Bronchial epithelial cell (primary cell): Measurements from ENCODE around the gene KLF15. TPM values are rescaled to one million over a fixed set of nuclear protein-coding genes. Genes with fewer than 3 reads are reported as not detected.

Experiments
- DNase-seq: peaks from one replicate; pipeline ENCODE4 v3.0.0-alpha.2; 2010; ENCODE audit warnings: low read depth
- FAIRE-seq: peaks from 2 replicates; lab custom pipeline; 2011; peaks lifted over from hg19 to GRCh38; lab: Jason Lieb, UNC
- H3K27me3 ChIP-seq: 2 replicates; pipeline ENCODE4 v1.5.1; 2011; ENCODE audit warnings: low read length; ENCODE audit not compliant: control insufficient read depth, insufficient read depth
- H3K36me3 ChIP-seq: 2 replicates; pipeline ENCODE4 v1.5.1; 2011; ENCODE audit warnings: low read length; ENCODE audit not compliant: control insufficient read depth, insufficient read depth
- H3K4me3 ChIP-seq: 2 replicates; pipeline ENCODE4 v1.5.1; 2011; ENCODE audit warnings: mild to moderate bottlenecking, low read depth, low read length, control low read depth
- total RNA-seq: library from RNA; depleted of rRNA; stranded (reverse); fragments of >200 nt; gene quantifications from 2 replicates; pipeline ENCODE4 v1.2.1, GENCODE V29; 2014
- TF ChIP-seq, protein P1 (sequence below): IDR thresholded peaks from 2 replicates; pipeline ENCODE4 v1.5.1; 2011; ENCODE audit warnings: mild to moderate bottlenecking, moderate library complexity, low read length, control low read depth, inconsistent platforms; ENCODE audit not compliant: insufficient read depth, severe bottlenecking

The KLF15 gene
- total RNA-seq, 1 donor from 2014 or later: 3.4 TPM

- DNase-seq (no peak), FAIRE-seq (no peak)
- no peaks in the 10 kb centered on the region for H3K36me3 ChIP-seq
- TF ChIP-seq, protein P1, sequence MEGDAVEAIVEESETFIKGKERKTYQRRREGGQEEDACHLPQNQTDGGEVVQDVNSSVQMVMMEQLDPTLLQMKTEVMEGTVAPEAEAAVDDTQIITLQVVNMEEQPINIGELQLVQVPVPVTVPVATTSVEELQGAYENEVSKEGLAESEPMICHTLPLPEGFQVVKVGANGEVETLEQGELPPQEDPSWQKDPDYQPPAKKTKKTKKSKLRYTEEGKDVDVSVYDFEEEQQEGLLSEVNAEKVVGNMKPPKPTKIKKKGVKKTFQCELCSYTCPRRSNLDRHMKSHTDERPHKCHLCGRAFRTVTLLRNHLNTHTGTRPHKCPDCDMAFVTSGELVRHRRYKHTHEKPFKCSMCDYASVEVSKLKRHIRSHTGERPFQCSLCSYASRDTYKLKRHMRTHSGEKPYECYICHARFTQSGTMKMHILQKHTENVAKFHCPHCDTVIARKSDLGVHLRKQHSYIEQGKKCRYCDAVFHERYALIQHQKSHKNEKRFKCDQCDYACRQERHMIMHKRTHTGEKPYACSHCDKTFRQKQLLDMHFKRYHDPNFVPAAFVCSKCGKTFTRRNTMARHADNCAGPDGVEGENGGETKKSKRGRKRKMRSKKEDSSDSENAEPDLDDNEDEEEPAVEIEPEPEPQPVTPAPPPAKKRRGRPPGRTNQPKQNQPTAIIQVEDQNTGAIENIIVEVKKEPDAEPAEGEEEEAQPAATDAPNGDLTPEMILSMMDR: no peak
- no peak overlapping the region for H3K4me3 ChIP-seq
- no peaks in the 10 kb centered on the region for H3K27me3 ChIP-seq
These were observed 6.6 kb downstream of the KLF15 start for GRCh38 chr3:126350502-126351085.

- FAIRE-seq: no peak
- H3K27me3 ChIP-seq: no peaks in the 10 kb centered on the region
These were observed 7.4 kb downstream of the KLF15 start for GRCh38 chr3:126349611-126350501.

GRCh38 chr3:126349071-126349470, 8.1 kb downstream of the KLF15 start:
- no peak for FAIRE-seq
- no peak for DNase-seq
- Histone ChIP-seq H3K27me3 (no peaks in the 10 kb centered on the region), H3K36me3 (no peaks in the 10 kb centered on the region), H3K4me3 (no peak overlapping the region)
- TF ChIP-seq, protein P1: no peak

More at GRCh38 chr3:126349611-126350501, 7.4 kb downstream of the KLF15 start:
- TF ChIP-seq, protein P1: no peak
- no peaks in the 10 kb centered on the region for H3K36me3 ChIP-seq
- no peak overlapping the region for H3K4me3 ChIP-seq
- no peak for DNase-seq

- FAIRE-seq (no peak), DNase-seq (no peak)
- Histone ChIP-seq H3K36me3 (no peaks in the 10 kb centered on the region), H3K27me3 (no peaks in the 10 kb centered on the region), H3K4me3 (no peak overlapping the region)
- TF ChIP-seq, protein P1: no peak
These were observed 8.8 kb downstream of the KLF15 start for GRCh38 chr3:126348308-126348920.

GRCh38 chr3:126347543-126348161, 9.6 kb downstream of the KLF15 start:
- DNase-seq: no peak
- H3K27me3 ChIP-seq: no peaks in the 10 kb centered on the region
- no peaks in the 10 kb centered on the region for H3K36me3 ChIP-seq
- TF ChIP-seq, protein P1: no peak
- no peak overlapping the region for H3K4me3 ChIP-seq
- no peak for FAIRE-seq
